ENCODE measurements around the gene KAT6B.

DNA sequence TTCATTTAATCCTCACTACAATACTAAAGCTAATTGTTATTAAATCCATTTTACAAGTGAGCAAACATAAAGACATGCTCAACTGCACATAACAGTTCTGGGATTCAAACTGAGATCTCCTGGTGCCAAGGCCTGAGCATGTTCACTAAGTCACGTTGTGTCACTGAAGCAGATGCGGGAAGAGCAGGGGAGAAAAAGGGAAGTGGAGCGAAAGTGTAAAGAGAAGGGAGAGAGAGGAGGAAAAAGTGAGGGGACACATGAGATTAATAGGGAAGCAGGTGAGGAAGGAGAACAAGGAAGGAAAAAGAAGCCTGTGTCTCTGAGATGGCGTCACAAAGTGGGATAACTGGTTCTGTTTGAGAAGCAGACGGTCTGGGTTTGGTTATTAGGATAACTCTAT, 38.9 kb upstream of the KAT6B start:
- TF ChIP-seq ZNF138 (tag by site-specific recombination; IDR thresholded peaks at IDR 0.05; ENCODE audit: borderline replicate concordance), result no peak
- no peak for TF ChIP-seq SETDB1 (IDR thresholded peaks at IDR 0.05; ENCODE audit: insufficient read length, low read length)
- TF ChIP-seq ZNF518A (tag by site-specific recombination; conservative IDR thresholded peaks at IDR 0.05; ENCODE audit: low read depth), result no peak
- TF ChIP-seq ZNF292 (tag by site-specific recombination; IDR thresholded peaks at IDR 0.05; ENCODE audit: borderline replicate concordance, low read depth), result no peak
- TF ChIP-seq, protein P1, sequence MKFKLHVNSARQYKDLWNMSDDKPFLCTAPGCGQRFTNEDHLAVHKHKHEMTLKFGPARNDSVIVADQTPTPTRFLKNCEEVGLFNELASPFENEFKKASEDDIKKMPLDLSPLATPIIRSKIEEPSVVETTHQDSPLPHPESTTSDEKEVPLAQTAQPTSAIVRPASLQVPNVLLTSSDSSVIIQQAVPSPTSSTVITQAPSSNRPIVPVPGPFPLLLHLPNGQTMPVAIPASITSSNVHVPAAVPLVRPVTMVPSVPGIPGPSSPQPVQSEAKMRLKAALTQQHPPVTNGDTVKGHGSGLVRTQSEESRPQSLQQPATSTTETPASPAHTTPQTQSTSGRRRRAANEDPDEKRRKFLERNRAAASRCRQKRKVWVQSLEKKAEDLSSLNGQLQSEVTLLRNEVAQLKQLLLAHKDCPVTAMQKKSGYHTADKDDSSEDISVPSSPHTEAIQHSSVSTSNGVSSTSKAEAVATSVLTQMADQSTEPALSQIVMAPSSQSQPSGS (tag by site-specific recombination; IDR thresholded peaks at IDR 0.05; ENCODE audit: low read depth), result no peak
- TF ChIP-seq, protein P2, sequence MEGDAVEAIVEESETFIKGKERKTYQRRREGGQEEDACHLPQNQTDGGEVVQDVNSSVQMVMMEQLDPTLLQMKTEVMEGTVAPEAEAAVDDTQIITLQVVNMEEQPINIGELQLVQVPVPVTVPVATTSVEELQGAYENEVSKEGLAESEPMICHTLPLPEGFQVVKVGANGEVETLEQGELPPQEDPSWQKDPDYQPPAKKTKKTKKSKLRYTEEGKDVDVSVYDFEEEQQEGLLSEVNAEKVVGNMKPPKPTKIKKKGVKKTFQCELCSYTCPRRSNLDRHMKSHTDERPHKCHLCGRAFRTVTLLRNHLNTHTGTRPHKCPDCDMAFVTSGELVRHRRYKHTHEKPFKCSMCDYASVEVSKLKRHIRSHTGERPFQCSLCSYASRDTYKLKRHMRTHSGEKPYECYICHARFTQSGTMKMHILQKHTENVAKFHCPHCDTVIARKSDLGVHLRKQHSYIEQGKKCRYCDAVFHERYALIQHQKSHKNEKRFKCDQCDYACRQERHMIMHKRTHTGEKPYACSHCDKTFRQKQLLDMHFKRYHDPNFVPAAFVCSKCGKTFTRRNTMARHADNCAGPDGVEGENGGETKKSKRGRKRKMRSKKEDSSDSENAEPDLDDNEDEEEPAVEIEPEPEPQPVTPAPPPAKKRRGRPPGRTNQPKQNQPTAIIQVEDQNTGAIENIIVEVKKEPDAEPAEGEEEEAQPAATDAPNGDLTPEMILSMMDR (tag by site-specific recombination; IDR thresholded peaks at IDR 0.05), result no peak
- TF ChIP-seq ZNF274 (IDR thresholded peaks at IDR 0.05; ENCODE audit: low read length), result no peak
- TF ChIP-seq ZNF274 (tag by site-specific recombination; IDR thresholded peaks at IDR 0.05; ENCODE audit: borderline replicate concordance), result no peak

Data from HEK293 (cell line).